GM18526 (cell line): Measurements from ENCODE around the gene PNPO.

Source experiments
- POLR2A ChIP-seq: IDR thresholded peaks from 3 replicates; pipeline ENCODE4 v1.6.1; 2011; ENCODE audit not compliant: insufficient read length; ENCODE audit errors: extremely low read depth

The PNPO gene

GRCh38 chr17:47993031-47993564, 51.7 kb downstream of the PNPO start:
- no peak for TF ChIP-seq POLR2A

- no peak for TF ChIP-seq POLR2A
Observed at GRCh38 chr17:47993964-47994363, 52.6 kb downstream of the PNPO start.

- TF ChIP-seq POLR2A = no peak
Observed at GRCh38 chr17:47994724-47995123, 53.4 kb downstream of the PNPO start.

GRCh38 chr17:47995241-47995935, 54.0 kb downstream of the PNPO start:
- TF ChIP-seq POLR2A = no peak

DNA sequence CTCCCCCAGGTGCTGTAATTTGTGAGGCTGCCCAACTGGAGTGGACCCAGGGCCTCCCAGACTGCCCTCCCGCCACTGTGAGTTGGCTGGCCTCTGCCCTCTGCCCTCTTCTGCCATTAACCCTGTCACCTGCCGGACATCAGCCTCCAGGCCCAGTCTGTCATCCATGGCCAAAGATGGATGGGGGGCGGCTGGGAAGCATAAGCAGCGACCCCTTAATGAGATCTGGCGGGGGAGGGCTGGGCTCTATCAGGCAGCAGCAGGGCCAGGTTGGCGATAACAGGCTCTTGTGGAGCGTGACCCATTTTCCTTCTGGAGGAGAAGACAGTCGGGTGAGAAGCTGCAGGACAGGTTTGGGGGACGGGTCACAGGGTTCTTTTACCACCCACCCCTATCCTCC, 54.8 kb downstream of the PNPO start:
- no peak for TF ChIP-seq POLR2A

DNA sequence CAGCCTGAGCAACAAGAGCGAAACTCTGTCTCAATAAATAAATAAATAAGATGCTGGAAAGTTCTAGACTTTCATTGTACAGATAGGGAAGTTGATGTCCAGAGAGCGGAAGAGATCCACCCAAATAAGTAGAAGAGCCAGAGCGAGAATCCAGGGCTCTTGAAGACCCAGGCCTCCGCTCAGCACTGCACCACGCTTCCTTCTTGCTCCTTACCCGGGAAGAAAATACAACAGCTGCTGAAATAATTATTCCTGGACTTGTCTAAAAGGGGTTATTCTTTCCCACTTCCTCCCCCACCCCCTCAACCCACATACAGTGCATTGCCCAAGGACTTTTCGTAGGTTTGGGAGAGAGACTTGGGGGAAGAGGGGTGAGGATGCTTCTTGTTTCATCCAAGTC, 56.2 kb downstream of the PNPO start:
- no peak for TF ChIP-seq POLR2A

- no peak for TF ChIP-seq POLR2A
Observed at GRCh38 chr17:47998044-47998443, 56.7 kb downstream of the PNPO start.
